NCI-H446 (cell line): ENCODE results near the gene S100A7A.
"Not testable (repeated sequence)": the region's sequence is repeated elsewhere in the genome, so short reads cannot be mapped to it uniquely, and the experiment has no call there.

Experiments used
- DNase-seq, 2 experiments: peaks; one replicate each; lab custom pipeline; 2025; lab: John Stamatoyannopoulos, UW

The S100A7A gene

GRCh38 chr1:153395136-153395685, 21.1 kb upstream of the S100A7A start:
- DNase-seq: no peak

GRCh38 chr1:153395776-153396175, 20.5 kb upstream of the S100A7A start:
- DNase-seq: no peak

- DNase-seq: no peak
These were observed 19.9 kb upstream of the S100A7A start for GRCh38 chr1:153396461-153396860.

GRCh38 chr1:153397051-153397923, 19.0 kb upstream of the S100A7A start:
- DNase-seq: no peak

- no peak for DNase-seq
These were observed 18.2 kb upstream of the S100A7A start for GRCh38 chr1:153397924-153398651.

GRCh38 chr1:153399401-153400055, 16.8 kb upstream of the S100A7A start:
- no peak for DNase-seq

- no peak for DNase-seq
These were observed 16.1 kb upstream of the S100A7A start for GRCh38 chr1:153400244-153400643.

GRCh38 chr1:153401461-153401860, 14.9 kb upstream of the S100A7A start:
- DNase-seq: no peak

- DNase-seq: no peak
These were observed 14.1 kb upstream of the S100A7A start for GRCh38 chr1:153402226-153402625.

- no peak for DNase-seq
These were observed 12.8 kb upstream of the S100A7A start for GRCh38 chr1:153403421-153404085.

- no peak for DNase-seq
These were observed 12.2 kb upstream of the S100A7A start for GRCh38 chr1:153404086-153404635.

- DNase-seq: peak in 1 of 2 experiments; percentile 36
These were observed 11.6 kb upstream of the S100A7A start for GRCh38 chr1:153404768-153405167.

- not testable (repeated sequence) for DNase-seq
These were observed 10.3 kb upstream of the S100A7A start for GRCh38 chr1:153405825-153406599.

GRCh38 chr1:153407274-153407673, 9.0 kb upstream of the S100A7A start:
- not testable (repeated sequence) for DNase-seq

GRCh38 chr1:153413961-153414360, 2.4 kb upstream of the S100A7A start:
- DNase-seq: not testable (repeated sequence)

- no peak for DNase-seq
These were observed 992 bp downstream of the S100A7A start for GRCh38 chr1:153417136-153417888.

- not testable (repeated sequence) for DNase-seq
These were observed 2.6 kb downstream of the S100A7A start for GRCh38 chr1:153418758-153419435.

- not testable (repeated sequence) for DNase-seq
These were observed 3.1 kb downstream of the S100A7A start for GRCh38 chr1:153419436-153419793.

GRCh38 chr1:153420306-153420705, 4.0 kb downstream of the S100A7A start:
- no peak for DNase-seq
